ENCODE results near the gene LDHD. TPM values are rescaled to one million over a fixed set of nuclear protein-coding genes. Genes with fewer than 3 reads are reported as not detected.

Gene LDHD
- total and polyA plus RNA-seq, 9 of the 15 experiments (the other 6 are each of a cell fraction or from before 2014, with no cell fraction given) = 0.19 to 0.86 (median 0.54) TPM; not detected in 3

GRCh38 chr16:75086688-75087374, 29.7 kb downstream of the LDHD start:
- H3K4me2 ChIP-seq (ENCODE audit: insufficient read depth, low read length) = peak overlapping the region; percentile 75
- intact Hi-C loops (cut with micrococcal nuclease) = no loop called here
- ChIA-PET CTCF (ENCODE audit: low intra/inter-chr PET ratio) (interaction anchor here (1.1 kb wide), 1 partner anchor 24 kb away, joined by 5 read pairs; no protein-coding TSS in a partner anchor), POLR2A (interaction anchor here (0.8 to 1.6 kb wide), 5 partner anchors 13 to 100 kb away, joined by 3 to 6 read pairs (median 4); no protein-coding TSS in a partner anchor)
- peaks cover 91% of the 10 kb centered on the region for H3K79me2 ChIP-seq (ENCODE audit: control insufficient read depth, insufficient read depth, low read length)
- no peaks in the 10 kb centered on the region for H3K27me3 ChIP-seq (ENCODE audit: control insufficient read depth in 2 of 2, insufficient read depth in 2 of 2, low read length in 2 of 2)
- in situ Hi-C loops (cut with MboI) = no loop called here
- H3K9me1 ChIP-seq (ENCODE audit: control insufficient read depth, insufficient read depth, low read length) = no peaks in the 10 kb centered on the region
- H3K36me3 ChIP-seq (ENCODE audit: control insufficient read depth, insufficient read depth, low read length) = peaks cover 12% of the 10 kb centered on the region; the same call in 1 of the 3 replicates
- BruUV-seq (replicated peaks) = no TSS peak
- 77% methylated on average over 10 of the region's 10 CpGs for WGBS (ENCODE audit: insufficient coverage, low coverage, missing lambda C conversion rate)
- ATAC-seq = no peak
- peaks cover 28 to 62% of the 10 kb centered on the region in 2 experiments for H3K4me1 ChIP-seq (replicated peaks in 1 of 2; ENCODE audit: control insufficient read depth in 2 of 2, insufficient read depth in 2 of 2, low read length in 2 of 2)
- no peaks in the 10 kb centered on the region for H4K20me1 ChIP-seq (replicated peaks; ENCODE audit: control insufficient read depth, insufficient read depth, low read length)
- H3K27ac ChIP-seq (ENCODE audit: extremely low read depth, low read depth, low read length) = peak overlapping the region; percentile 77
- no peaks in the 10 kb centered on the region for H3K9me3 ChIP-seq (replicated peaks; ENCODE audit: control insufficient read depth, insufficient read depth, low read depth, low read length)
- no peak overlapping the region for H3K4me3 ChIP-seq
- DNase-seq (ENCODE audit: extremely low read depth in 1 of 4, low spot score in 3 of 4) = no peak
- no peak for FAIRE-seq
- peak overlapping the region; percentile 52 to 59; a peak in 3 of 4 replicates for H3K9ac ChIP-seq (ENCODE audit: insufficient read depth in 1 of 2, low read depth in 2 of 2, low read length in 2 of 2)
- H2AFZ ChIP-seq (ENCODE audit: low read depth, low read length) = no peak overlapping the region
- no peak for TF ChIP-seq NR2C1 (IDR thresholded peaks at IDR 0.05)
- TF ChIP-seq NR2C1 (tag; IDR thresholded peaks at IDR 0.05) = peak; percentile 44; the same call in 1 of the 2 replicates
- 0 out of 2 replicates have a peak, but pooled peaks have one; percentile 6 for TF ChIP-seq MECOM (CRISPR knock-in tag; IDR thresholded peaks at IDR 0.05)
- peak; percentile 31; the same call in 1 of the 2 replicates for TF ChIP-seq MGA (IDR thresholded peaks at IDR 0.05)
- peak in 1 of 2 experiments; percentile 20; a peak in 1 of 4 replicates for TF ChIP-seq HDAC1 (IDR thresholded peaks at IDR 0.05)
- TF ChIP-seq HMG20B (CRISPR knock-in tag; IDR thresholded peaks at IDR 0.05) = no peak
- TF ChIP-seq ZBTB7A (IDR thresholded peaks at IDR 0.05; ENCODE audit: borderline replicate concordance, control insufficient read depth, low read depth, low read length) = 0 out of 2 replicates have a peak, but pooled peaks have one; percentile 2
- 0 out of 2 replicates have a peak, but pooled peaks have one; percentile 10 for TF ChIP-seq SPI1 (IDR thresholded peaks at IDR 0.05; ENCODE audit: borderline replicate concordance, low read depth, low read length)
- TF ChIP-seq GABPB2 (CRISPR knock-in tag; conservative IDR thresholded peaks at IDR 0.05) = no peak
- no peak for TF ChIP-seq GATAD2A (IDR thresholded peaks at IDR 0.05)
- TF ChIP-seq NCOA6 (IDR thresholded peaks at IDR 0.05) = no peak
